Spleen (tissue), 7 donors: ENCODE data around the gene SAMD14.

Experiments
- POLR2A ChIP-seq, 3 donors: fragments of 450-650 bp; IDR thresholded peaks; one replicate each; pipeline ENCODE4 v1.5.1; 2017; ENCODE audit warnings: antibody characterized with exemption in 3 of 3, mild to moderate bottlenecking in 1 of 3
- POLR2AphosphoS5 ChIP-seq, 3 donors: sonication (generic); formaldehyde crosslinking; IDR thresholded peaks; one replicate each; pipeline ENCODE4 v1.5.1; 2017; ENCODE audit warnings: antibody characterized with exemption in 3 of 3
- TF ChIP-seq, protein P1 (sequence below), 11 experiments: fragments of 200-600 bp in 7 of 11; fragments of 450-650 bp in 4 of 11; sonication (generic) in 4 of 11; IDR thresholded peaks in 8 of 11; conservative IDR thresholded peaks in 3 of 11; 1 replicate in 7 of 11; 2 replicates in 4 of 11; pipeline versions ENCODE4 v1.4.0 to v1.8.0; 2016 to 2021; ENCODE audit warnings: antibody characterized with exemption in 11 of 11, inconsistent platforms in 4 of 11, mild to moderate bottlenecking in 1 of 11
- donor health status: DM: no; HTN: no; CAD: no; lungs with moderate emphysema.
- donor health status: DM: no; HTN: no; CAD: no.
- donor health status: DM: no; HTN: no; CAD: no.

DNA sequence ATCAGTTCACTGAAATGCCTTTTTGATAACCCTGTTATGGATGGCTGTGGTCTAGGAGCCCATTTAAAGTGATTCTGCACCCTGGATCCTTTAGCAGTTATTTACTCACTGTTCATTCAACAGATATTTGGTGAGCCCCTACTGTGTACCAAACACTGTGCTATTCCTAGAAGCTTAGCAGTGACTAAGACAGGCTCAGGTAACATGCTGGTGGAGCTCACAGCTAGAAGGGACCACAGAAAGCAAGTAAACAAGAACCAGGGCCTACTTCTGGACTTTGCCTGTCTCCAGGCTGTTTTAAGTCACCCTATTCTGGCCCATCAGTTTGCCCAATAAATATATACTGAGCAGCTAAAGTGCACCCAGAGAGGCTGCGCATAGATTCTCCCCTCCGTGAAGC is 63.0 kb downstream of the SAMD14 start:
- TF ChIP-seq, protein P1, sequence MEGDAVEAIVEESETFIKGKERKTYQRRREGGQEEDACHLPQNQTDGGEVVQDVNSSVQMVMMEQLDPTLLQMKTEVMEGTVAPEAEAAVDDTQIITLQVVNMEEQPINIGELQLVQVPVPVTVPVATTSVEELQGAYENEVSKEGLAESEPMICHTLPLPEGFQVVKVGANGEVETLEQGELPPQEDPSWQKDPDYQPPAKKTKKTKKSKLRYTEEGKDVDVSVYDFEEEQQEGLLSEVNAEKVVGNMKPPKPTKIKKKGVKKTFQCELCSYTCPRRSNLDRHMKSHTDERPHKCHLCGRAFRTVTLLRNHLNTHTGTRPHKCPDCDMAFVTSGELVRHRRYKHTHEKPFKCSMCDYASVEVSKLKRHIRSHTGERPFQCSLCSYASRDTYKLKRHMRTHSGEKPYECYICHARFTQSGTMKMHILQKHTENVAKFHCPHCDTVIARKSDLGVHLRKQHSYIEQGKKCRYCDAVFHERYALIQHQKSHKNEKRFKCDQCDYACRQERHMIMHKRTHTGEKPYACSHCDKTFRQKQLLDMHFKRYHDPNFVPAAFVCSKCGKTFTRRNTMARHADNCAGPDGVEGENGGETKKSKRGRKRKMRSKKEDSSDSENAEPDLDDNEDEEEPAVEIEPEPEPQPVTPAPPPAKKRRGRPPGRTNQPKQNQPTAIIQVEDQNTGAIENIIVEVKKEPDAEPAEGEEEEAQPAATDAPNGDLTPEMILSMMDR (IDR thresholded peaks at IDR 0.05 in 8 of 11, conservative IDR thresholded peaks at IDR 0.05 in 3 of 11), result no peak
- TF ChIP-seq POLR2AphosphoS5 (IDR thresholded peaks at IDR 0.05) (no peak), POLR2A (IDR thresholded peaks at IDR 0.05) (no peak)
